Measurements from ENCODE around the gene RNF169.

The RNF169 gene

DNA sequence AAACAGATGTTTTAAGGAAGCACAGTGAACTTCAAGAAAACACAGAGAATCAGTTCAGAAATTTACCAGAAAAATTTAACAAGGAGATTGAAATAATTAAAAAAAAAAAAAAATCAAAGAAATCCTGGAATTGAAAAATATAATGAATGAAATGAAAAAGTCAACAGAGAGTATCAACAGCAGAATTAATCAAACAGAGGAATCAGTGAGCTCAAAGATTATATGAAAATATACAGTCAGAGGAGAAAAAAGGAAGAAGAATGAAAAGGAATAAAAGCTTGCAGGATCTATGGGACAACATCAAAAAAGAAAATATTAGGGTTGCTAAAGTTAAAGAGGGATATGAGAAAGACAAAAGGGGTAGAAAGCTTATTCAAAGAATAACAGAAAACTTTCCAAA, 117.9 kb downstream of the RNF169 start:
- no peak for TF ChIP-seq CTCF (IDR thresholded peaks at IDR 0.05; ENCODE audit: insufficient read depth, missing control alignments)
- FAIRE-seq (no peak), DNase-seq (ENCODE audit: insufficient read length, low spot score) (no peak)

DNA sequence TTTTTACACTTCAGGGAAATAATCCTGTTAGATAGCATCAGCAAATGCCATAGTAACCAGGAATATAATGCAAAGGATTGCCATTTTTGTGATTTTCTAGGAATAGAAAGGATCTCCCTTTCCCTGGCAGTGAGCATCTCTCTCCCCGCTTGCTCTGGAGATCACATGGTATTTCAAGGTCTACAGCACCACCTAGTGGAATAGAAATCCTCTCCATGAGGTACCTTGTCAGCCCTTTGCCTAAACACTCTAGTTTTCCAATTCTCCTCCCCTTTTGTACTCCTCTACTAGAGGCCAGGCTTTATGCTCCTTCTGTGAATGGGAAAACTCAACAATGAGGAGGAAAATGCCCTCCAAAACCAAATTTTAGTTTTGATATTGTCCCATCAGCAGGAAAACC, 121.8 kb downstream of the RNF169 start:
- DNase-seq (ENCODE audit: insufficient read length, low spot score) = peak; percentile 22
- no peak for FAIRE-seq
- peak; percentile 26 for TF ChIP-seq CTCF (IDR thresholded peaks at IDR 0.05; ENCODE audit: insufficient read depth, missing control alignments)

DNA sequence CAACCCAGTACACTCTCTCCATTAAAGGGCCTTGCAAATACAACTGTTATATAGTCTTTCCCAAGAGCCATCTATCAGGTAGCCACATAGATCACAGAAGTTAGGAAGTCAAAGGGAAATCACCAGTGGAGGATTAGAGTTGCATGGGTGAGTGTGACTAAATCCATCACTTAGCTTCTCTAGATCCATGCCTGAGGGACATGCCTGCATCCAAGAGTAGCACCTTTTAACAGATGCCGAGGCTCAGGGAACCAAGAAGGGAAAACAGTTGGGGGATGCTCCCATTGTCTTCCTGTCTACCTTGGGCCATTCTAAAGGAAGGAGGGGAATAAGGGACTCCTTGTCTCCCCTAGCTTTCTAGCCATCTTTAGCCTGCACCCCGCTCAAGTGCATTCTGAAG, 122.4 kb downstream of the RNF169 start:
- DNase-seq (ENCODE audit: insufficient read length, low spot score) = no peak
- no peak for TF ChIP-seq CTCF (IDR thresholded peaks at IDR 0.05; ENCODE audit: insufficient read depth, missing control alignments)
- FAIRE-seq = no peak

DNA sequence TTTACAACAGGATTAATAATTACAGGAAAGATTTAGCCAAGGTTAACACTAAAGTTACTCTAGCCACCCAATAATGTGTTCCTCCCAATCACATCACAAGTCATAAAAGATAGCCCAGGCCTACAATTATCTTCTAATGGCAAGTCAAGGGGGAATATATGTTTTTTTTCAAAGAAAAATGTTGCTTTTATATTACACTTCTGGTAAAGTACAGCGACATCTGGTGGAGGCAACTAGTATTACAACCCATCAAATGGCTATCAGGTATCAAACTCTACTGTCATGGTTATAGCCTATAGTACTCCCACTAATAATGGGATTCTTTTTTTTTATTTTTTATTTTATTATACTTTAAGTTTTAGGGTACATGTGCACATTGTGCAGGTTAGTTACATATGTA, 128.5 kb downstream of the RNF169 start:
- DNase-seq (ENCODE audit: insufficient read length, low spot score) = no peak
- no peak for TF ChIP-seq CTCF (IDR thresholded peaks at IDR 0.05; ENCODE audit: insufficient read depth, missing control alignments)
- FAIRE-seq = no peak
